Measurements from ENCODE around the gene ZNF765. TPM values are rescaled to one million over a fixed set of nuclear protein-coding genes. Genes with fewer than 3 reads are reported as not detected.
A peak's percentile ranks its signal among the peaks of the same experiment; 100 is the strongest.

ZNF765 gene
- total and polyA plus RNA-seq, 2 donors (not counting 1 experiment from before 2014, with no cell fraction given) = 5.3 to 24.0 TPM

- H3K36me3 ChIP-seq (replicated peaks in 1 of 2; ENCODE audit: control extremely low read depth in 1 of 2, control insufficient read depth in 1 of 2, extremely low read depth in 1 of 2, insufficient read depth in 2 of 2, low read length in 1 of 2) = peaks cover 0 to 2% of the 10 kb centered on the region in 2 experiments
- no peaks in the 10 kb centered on the region for H3K27me3 ChIP-seq (replicated peaks in 1 of 4; ENCODE audit: control extremely low read depth in 1 of 4, control insufficient read depth in 3 of 4, insufficient read depth in 4 of 4, low read length in 3 of 4)
- ATAC-seq (ENCODE audit: low read depth) (peak; percentile 18), DNase-seq (no peak)
- POLR2A ChIA-PET = interaction anchor here (0.6 kb wide), 1 partner anchor 155 kb away, joined by 4 read pairs; no protein-coding TSS in a partner anchor
- intact Hi-C loops (cut with micrococcal nuclease) = loop anchor here (1.0 to 10.0 kb wide), 8 partner anchors 29 to 765 kb away; partner anchors contain the start of genes ZNF320, ZNF761, ZNF765 and ZNF813
- peak overlapping the region; percentile 66 to 91 for H3K27ac ChIP-seq (ENCODE audit: low read length in 2 of 2)
- Mint-ChIP-seq H3K4me3 (peak overlapping the region; percentile 93), H3K27ac (peak overlapping the region; percentile 94), H3K27me3 (no peaks in the 10 kb centered on the region), H3K4me1 (peaks cover 25% of the 10 kb centered on the region), H3K9me3 (ENCODE audit: insufficient read depth) (no peaks in the 10 kb centered on the region)
- peaks cover 0 to 20% (median 1%) of the 10 kb centered on the region in 3 donors for H3K9me3 ChIP-seq (ENCODE audit: control extremely low read depth in 1 of 3, control insufficient read depth in 2 of 3, insufficient read depth in 1 of 3, low read length in 2 of 3)
- TF ChIP-seq, protein P1, sequence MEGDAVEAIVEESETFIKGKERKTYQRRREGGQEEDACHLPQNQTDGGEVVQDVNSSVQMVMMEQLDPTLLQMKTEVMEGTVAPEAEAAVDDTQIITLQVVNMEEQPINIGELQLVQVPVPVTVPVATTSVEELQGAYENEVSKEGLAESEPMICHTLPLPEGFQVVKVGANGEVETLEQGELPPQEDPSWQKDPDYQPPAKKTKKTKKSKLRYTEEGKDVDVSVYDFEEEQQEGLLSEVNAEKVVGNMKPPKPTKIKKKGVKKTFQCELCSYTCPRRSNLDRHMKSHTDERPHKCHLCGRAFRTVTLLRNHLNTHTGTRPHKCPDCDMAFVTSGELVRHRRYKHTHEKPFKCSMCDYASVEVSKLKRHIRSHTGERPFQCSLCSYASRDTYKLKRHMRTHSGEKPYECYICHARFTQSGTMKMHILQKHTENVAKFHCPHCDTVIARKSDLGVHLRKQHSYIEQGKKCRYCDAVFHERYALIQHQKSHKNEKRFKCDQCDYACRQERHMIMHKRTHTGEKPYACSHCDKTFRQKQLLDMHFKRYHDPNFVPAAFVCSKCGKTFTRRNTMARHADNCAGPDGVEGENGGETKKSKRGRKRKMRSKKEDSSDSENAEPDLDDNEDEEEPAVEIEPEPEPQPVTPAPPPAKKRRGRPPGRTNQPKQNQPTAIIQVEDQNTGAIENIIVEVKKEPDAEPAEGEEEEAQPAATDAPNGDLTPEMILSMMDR (IDR thresholded peaks at IDR 0.05) = no peak
- peaks cover 39% of the 10 kb centered on the region for H3K79me2 ChIP-seq (ENCODE audit: control insufficient read depth, insufficient read depth, low read length)
- H3K4me2 ChIP-seq (replicated peaks; ENCODE audit: low read depth, low read length, poor library complexity, severe bottlenecking) = peak overlapping the region; percentile 95
- peak overlapping the region; percentile 79 to 99 (median 90) for H3K4me3 ChIP-seq (ENCODE audit: control extremely low read depth in 1 of 5, extremely low read depth in 1 of 5, insufficient read depth in 1 of 5, low read depth in 2 of 5, low read length in 4 of 5)
- peak overlapping the region; percentile 93 for H2AFZ ChIP-seq (ENCODE audit: insufficient read depth, low read depth, low read length, poor library complexity, severe bottlenecking)
- H3K9ac ChIP-seq (ENCODE audit: low read length) = peak overlapping the region; percentile 89
- peaks cover 9 to 11% of the 10 kb centered on the region in 2 donors for H3K4me1 ChIP-seq (ENCODE audit: control insufficient read depth in 2 of 2, insufficient read depth in 2 of 2, low read length in 2 of 2)
- under 1% methylated on average over 26 of the region's 32 CpGs for WGBS (ENCODE audit: insufficient coverage)
- H4K20me1 ChIP-seq (ENCODE audit: control insufficient read depth, insufficient read depth, low read length, poor library complexity, severe bottlenecking) = no peaks in the 10 kb centered on the region
- CTCF ChIA-PET = interaction anchor here (1.9 kb wide), 1 partner anchor 171 kb away, joined by 9 read pairs; no protein-coding TSS in a partner anchor
Observed at GRCh38 chr19:53365899-53366493, 29.0 kb upstream of the ZNF765 start.

GRCh38 chr19:53372196-53372595 is 22.8 kb upstream of the ZNF765 start:
- POLR2A ChIA-PET = no interaction called here
- H3K4me1 ChIP-seq (ENCODE audit: control insufficient read depth in 2 of 2, insufficient read depth in 2 of 2, low read length in 2 of 2) = peaks cover 0 to 1% of the 10 kb centered on the region in 2 donors
- DNase-seq (no peak), ATAC-seq (ENCODE audit: low read depth) (no peak)
- no peak overlapping the region for H3K4me2 ChIP-seq (replicated peaks; ENCODE audit: low read depth, low read length, poor library complexity, severe bottlenecking)
- Mint-ChIP-seq H3K9me3 (ENCODE audit: insufficient read depth) (peaks cover 3% of the 10 kb centered on the region), H3K27me3 (no peaks in the 10 kb centered on the region), H3K27ac (no peak overlapping the region), H3K4me3 (no peak overlapping the region), H3K4me1 (peaks cover 2% of the 10 kb centered on the region)
- TF ChIP-seq, protein P1 (IDR thresholded peaks at IDR 0.05) = no peak
- no peak for TF ChIP-seq EZH2 (IDR thresholded peaks at IDR 0.05; ENCODE audit: borderline replicate concordance, insufficient read depth, low read depth, low read length, poor library complexity, severe bottlenecking)
- H3K27ac ChIP-seq (ENCODE audit: low read length in 2 of 2) = no peak overlapping the region
- H3K27me3 ChIP-seq (replicated peaks in 1 of 4; ENCODE audit: control extremely low read depth in 1 of 4, control insufficient read depth in 3 of 4, insufficient read depth in 4 of 4, low read length in 3 of 4) = no peaks in the 10 kb centered on the region
- H3K4me3 ChIP-seq (ENCODE audit: control extremely low read depth in 1 of 5, extremely low read depth in 1 of 5, insufficient read depth in 1 of 5, low read depth in 2 of 5, low read length in 4 of 5) = no peak overlapping the region
- CTCF ChIA-PET = no interaction called here
- H2AFZ ChIP-seq (ENCODE audit: insufficient read depth, low read depth, low read length, poor library complexity, severe bottlenecking) = no peak overlapping the region
- intact Hi-C loops (cut with micrococcal nuclease) = no loop called here
- WGBS (ENCODE audit: insufficient coverage) = 100% methylated on average over 4 of the region's 4 CpGs
- peaks cover 0 to 30% (median 6%) of the 10 kb centered on the region in 3 donors for H3K9me3 ChIP-seq (ENCODE audit: control extremely low read depth in 1 of 3, control insufficient read depth in 2 of 3, insufficient read depth in 1 of 3, low read length in 2 of 3)
- no peaks in the 10 kb centered on the region for H4K20me1 ChIP-seq (ENCODE audit: control insufficient read depth, insufficient read depth, low read length, poor library complexity, severe bottlenecking)
- H3K36me3 ChIP-seq (replicated peaks in 1 of 2; ENCODE audit: control extremely low read depth in 1 of 2, control insufficient read depth in 1 of 2, extremely low read depth in 1 of 2, insufficient read depth in 2 of 2, low read length in 1 of 2) = peaks cover 3 to 26% of the 10 kb centered on the region in 2 experiments
- peaks cover 25% of the 10 kb centered on the region for H3K79me2 ChIP-seq (ENCODE audit: control insufficient read depth, insufficient read depth, low read length)
- no peak overlapping the region for H3K9ac ChIP-seq (ENCODE audit: low read length)

All from B cell (primary cell).